ENCODE results near the gene C9orf152.

GRCh38 chr9:110156416-110156815 is 51.5 kb downstream of the C9orf152 start:
- no peak for TF ChIP-seq POLR2A (IDR thresholded peaks at IDR 0.05; ENCODE audit: insufficient read depth in 1 of 2, low read depth in 2 of 2, low read length in 2 of 2)
- TF ChIP-seq FOXP4 (CRISPR knock-in tag; IDR thresholded peaks at IDR 0.05) = no peak
- no peak for TF ChIP-seq ATF1 (CRISPR knock-in tag; IDR thresholded peaks at IDR 0.05)
- no peak for TF ChIP-seq ATF7 (IDR thresholded peaks at IDR 0.05)
- no peak for TF ChIP-seq ATF7 (CRISPR knock-in tag; IDR thresholded peaks at IDR 0.05)
- no peak for TF ChIP-seq ZNF350 (CRISPR knock-in tag; IDR thresholded peaks at IDR 0.05; ENCODE audit: borderline replicate concordance, low read depth)
- TF ChIP-seq HINFP (CRISPR knock-in tag; IDR thresholded peaks at IDR 0.05; ENCODE audit: low read depth) = no peak
- TF ChIP-seq CTCF (CRISPR knock-in tag; IDR thresholded peaks at IDR 0.05) = no peak

Measured in HepG2 (cell line).